ENCODE results near the gene TLCD3B.

Gene TLCD3B

DNA sequence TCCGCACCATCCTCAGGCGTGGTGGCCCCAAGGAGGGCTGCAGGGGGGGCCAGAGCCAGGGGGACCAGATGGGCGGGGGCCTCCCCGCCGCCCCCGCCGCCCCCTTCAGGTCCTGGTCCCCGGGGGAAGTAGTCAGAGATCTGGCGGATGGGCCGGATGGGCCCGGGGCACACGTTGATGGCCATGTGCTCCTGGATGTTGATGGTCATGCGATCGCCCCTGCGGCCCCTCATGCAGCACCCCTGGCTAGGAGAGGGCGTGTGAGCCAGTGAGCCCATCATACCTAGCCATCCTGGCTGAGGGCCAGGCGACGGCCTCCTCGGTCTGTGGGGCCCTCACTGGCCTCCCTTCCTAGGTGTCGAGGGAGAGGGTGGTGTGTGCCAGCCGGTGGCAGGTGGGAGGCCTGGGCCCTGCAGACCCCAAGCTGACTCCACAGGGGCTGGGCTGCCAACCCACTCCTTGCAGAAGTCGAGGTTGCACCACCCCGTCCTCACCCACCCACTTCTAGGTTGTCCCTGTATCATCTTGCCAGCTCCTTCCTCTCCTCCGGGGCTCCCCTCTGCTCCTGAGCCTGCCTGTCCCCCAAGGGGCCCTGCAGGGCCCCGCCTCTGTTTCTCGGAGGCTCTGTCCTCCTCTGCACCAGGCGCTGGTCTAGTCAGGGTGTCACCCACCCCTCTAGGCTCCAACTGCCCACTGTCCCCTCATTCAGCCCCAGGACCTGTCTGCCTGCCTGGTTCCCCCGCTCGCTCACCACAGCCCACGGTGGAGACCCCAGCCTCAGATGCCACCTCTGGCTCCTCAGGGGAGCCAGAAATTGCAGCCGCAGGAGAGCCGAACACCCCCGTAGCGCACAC, 20.9 kb downstream of the TLCD3B start:
- ATAC-seq (ENCODE audit: low read depth) = peak; percentile 19; the same call in 2 of the 3 replicates
- peak overlapping the region; percentile 26 for H3K4me3 ChIP-seq (ENCODE audit: severe bottlenecking)

DNA sequence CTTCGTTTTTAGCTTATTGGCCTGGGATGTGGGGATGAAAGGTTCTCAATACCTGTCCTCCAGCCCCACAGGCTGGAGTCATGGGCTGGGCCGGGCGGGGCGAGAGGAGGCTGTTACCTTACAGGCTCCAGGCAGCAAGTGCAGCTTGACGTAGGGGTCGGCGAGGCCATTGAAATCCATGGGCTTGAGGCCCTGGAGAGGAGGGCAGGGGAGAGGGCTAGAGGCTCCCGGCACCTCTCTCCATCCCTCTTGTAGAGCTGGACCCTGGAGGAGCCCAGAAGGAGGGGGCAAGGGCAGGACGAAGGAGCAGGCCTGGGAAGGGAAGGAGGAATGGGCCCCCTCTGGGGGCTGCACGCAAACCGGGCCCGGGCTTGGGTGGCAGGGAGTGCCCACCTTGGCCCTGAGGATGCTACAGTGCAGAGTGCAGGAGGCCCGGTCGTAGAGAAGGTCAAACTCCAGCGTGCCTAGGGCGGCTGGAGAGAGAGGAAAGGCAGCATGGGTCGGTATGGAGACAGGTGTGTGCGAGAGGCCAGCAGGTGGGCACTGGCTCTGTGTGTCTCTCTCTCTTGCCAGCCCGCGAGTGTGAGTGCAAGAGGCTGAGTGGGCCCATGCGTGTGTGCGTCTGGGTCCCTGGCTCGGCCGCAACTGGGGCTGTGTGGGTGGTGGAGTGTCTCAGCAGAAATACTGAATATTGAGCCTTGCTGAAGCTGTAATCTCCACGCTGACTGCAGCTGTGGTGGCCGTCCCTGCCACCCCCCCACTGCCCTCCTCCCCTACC, 21.8 kb downstream of the TLCD3B start:
- Histone ChIP-seq H3K36me3 (ENCODE audit: low read depth) (no peaks in the 10 kb centered on the region; the same call in 1 of the 2 replicates), H3K4me3 (ENCODE audit: severe bottlenecking) (no peak overlapping the region), H3K27me3 (ENCODE audit: insufficient read depth, poor library complexity, severe bottlenecking) (peaks cover 8% of the 10 kb centered on the region), H3K4me1 (ENCODE audit: insufficient read depth, poor library complexity, severe bottlenecking) (no peaks in the 10 kb centered on the region), H3K27ac (ENCODE audit: poor library complexity, severe bottlenecking) (no peak overlapping the region), H3K9me3 (ENCODE audit: severe bottlenecking) (no peaks in the 10 kb centered on the region)
- ATAC-seq (ENCODE audit: low read depth) (no peak), DNase-seq (ENCODE audit: low spot score) (no peak)
- TF ChIP-seq, protein P1, sequence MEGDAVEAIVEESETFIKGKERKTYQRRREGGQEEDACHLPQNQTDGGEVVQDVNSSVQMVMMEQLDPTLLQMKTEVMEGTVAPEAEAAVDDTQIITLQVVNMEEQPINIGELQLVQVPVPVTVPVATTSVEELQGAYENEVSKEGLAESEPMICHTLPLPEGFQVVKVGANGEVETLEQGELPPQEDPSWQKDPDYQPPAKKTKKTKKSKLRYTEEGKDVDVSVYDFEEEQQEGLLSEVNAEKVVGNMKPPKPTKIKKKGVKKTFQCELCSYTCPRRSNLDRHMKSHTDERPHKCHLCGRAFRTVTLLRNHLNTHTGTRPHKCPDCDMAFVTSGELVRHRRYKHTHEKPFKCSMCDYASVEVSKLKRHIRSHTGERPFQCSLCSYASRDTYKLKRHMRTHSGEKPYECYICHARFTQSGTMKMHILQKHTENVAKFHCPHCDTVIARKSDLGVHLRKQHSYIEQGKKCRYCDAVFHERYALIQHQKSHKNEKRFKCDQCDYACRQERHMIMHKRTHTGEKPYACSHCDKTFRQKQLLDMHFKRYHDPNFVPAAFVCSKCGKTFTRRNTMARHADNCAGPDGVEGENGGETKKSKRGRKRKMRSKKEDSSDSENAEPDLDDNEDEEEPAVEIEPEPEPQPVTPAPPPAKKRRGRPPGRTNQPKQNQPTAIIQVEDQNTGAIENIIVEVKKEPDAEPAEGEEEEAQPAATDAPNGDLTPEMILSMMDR (IDR thresholded peaks at IDR 0.05; ENCODE audit: poor library complexity, severe bottlenecking) = no peak

More for the DNA sequence above, 20.9 kb downstream of the TLCD3B start:
- Histone ChIP-seq H3K9me3 (ENCODE audit: severe bottlenecking) (no peaks in the 10 kb centered on the region), H3K36me3 (ENCODE audit: low read depth) (no peaks in the 10 kb centered on the region; the same call in 1 of the 2 replicates), H3K27me3 (ENCODE audit: insufficient read depth, poor library complexity, severe bottlenecking) (peaks cover 8% of the 10 kb centered on the region), H3K27ac (ENCODE audit: poor library complexity, severe bottlenecking) (no peak overlapping the region), H3K4me1 (ENCODE audit: insufficient read depth, poor library complexity, severe bottlenecking) (no peaks in the 10 kb centered on the region)
- DNase-seq (ENCODE audit: low spot score) = no peak
- TF ChIP-seq, protein P1 (IDR thresholded peaks at IDR 0.05; ENCODE audit: poor library complexity, severe bottlenecking) = no peak

DNA sequence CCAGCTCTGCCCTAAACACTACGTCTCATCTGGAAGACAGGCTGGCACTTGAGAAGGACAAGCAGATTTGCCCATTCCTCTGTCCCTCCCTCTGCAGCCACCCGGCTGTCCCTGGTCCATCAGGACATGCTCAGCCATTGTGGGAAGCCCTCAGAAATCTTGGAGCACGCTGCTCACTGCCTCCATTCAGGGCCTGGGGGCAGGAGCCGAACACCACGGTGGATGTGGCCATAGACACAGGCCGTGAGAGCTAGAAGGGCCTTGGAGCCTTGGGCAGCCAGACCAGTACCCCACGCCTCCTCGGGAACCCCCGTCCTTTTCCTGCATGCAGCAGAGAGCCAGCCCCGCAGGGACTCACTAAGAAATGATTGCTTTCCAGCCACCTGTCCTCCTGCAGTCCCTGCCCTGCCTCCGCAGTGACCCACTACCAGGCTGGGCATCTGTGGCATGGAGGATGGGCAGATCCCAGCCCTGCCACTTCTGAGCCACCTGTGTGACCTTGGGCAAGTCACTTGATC, 23.6 kb downstream of the TLCD3B start:
- Histone ChIP-seq H3K27ac (ENCODE audit: poor library complexity, severe bottlenecking) (no peak overlapping the region), H3K4me3 (ENCODE audit: severe bottlenecking) (no peak overlapping the region), H3K9me3 (ENCODE audit: severe bottlenecking) (no peaks in the 10 kb centered on the region), H3K27me3 (ENCODE audit: insufficient read depth, poor library complexity, severe bottlenecking) (peaks cover 8% of the 10 kb centered on the region), H3K4me1 (ENCODE audit: insufficient read depth, poor library complexity, severe bottlenecking) (no peaks in the 10 kb centered on the region), H3K36me3 (ENCODE audit: low read depth) (no peaks in the 10 kb centered on the region; the same call in 1 of the 2 replicates)
- ATAC-seq (ENCODE audit: low read depth) = no peak
- no peak for DNase-seq (ENCODE audit: low spot score)
- TF ChIP-seq, protein P1 (IDR thresholded peaks at IDR 0.05; ENCODE audit: poor library complexity, severe bottlenecking) = no peak

DNA sequence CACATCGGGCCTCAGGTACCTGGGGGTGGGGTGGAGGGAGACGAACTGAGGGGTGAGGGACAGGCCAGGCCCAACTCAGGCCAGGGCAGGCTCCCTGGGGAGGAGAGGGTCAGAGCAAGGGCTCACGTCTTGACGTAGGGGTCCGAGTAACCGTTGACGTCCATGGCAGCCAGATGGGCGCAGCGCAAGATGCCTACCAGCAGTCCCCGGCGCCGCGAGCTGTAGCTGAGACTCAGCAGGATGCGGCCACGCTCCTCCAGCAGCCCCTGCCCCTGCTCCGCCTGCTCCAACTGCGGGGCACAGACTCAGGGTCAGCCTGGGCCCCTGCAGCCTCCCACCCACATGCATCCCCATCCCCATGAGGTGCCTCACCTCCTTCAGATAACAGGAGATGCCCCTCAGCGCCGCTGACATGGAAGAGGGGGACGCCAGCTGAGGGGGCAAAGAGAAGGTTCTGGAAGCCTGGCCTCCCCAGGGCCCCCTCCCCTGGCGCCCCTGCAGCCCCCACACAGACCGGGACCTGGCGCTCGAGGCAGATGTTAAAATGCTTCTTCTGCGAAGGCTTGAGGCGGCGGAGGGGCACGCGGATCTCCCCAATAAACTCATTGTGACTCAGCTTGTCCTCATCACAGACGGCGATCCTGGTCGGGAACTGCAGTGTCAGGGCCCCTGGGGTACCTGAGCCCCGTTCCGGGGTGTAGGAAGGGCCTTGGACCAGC, 24.3 kb downstream of the TLCD3B start:
- ATAC-seq (ENCODE audit: low read depth) = no peak

More for the DNA sequence above, 24.3 kb downstream of the TLCD3B start:
- DNase-seq (ENCODE audit: low spot score) = peak; percentile 65
- Histone ChIP-seq H3K4me1 (ENCODE audit: insufficient read depth, poor library complexity, severe bottlenecking) (no peaks in the 10 kb centered on the region), H3K9me3 (ENCODE audit: severe bottlenecking) (no peaks in the 10 kb centered on the region), H3K27ac (ENCODE audit: poor library complexity, severe bottlenecking) (no peak overlapping the region), H3K4me3 (ENCODE audit: severe bottlenecking) (no peak overlapping the region), H3K36me3 (ENCODE audit: low read depth) (no peaks in the 10 kb centered on the region; the same call in 1 of the 2 replicates), H3K27me3 (ENCODE audit: insufficient read depth, poor library complexity, severe bottlenecking) (peaks cover 8% of the 10 kb centered on the region)
- TF ChIP-seq, protein P1 (IDR thresholded peaks at IDR 0.05; ENCODE audit: poor library complexity, severe bottlenecking) = no peak
